ENCODE results near the gene SCFD1.
"Not testable (repeated sequence)": the region's sequence is repeated elsewhere in the genome, so short reads cannot be mapped to it uniquely, and the experiment has no call there.

Gene SCFD1

GRCh38 chr14:30621940-30622830 is at the start of gene SCFD1:
Gene SCFD1, plus strand, starts transcription at chr14:30622319. Its CDS starts 20 bp downstream, at chr14:30622339.
- DNase-seq: peak; percentile 90

- no peak for DNase-seq
Observed at GRCh38 chr14:30572771-30573170, 49.3 kb upstream of the SCFD1 start.

- DNase-seq: peak; percentile 60
Observed at GRCh38 chr14:30573226-30573814, 48.8 kb upstream of the SCFD1 start.

GRCh38 chr14:30573966-30574365 is 48.2 kb upstream of the SCFD1 start:
- DNase-seq: no peak

- DNase-seq: not testable (repeated sequence)
Observed at GRCh38 chr14:30574777-30575176, 47.3 kb upstream of the SCFD1 start.

- DNase-seq: not testable (repeated sequence)
Observed at GRCh38 chr14:30576333-30576732, 45.8 kb upstream of the SCFD1 start.

GRCh38 chr14:30580616-30581282 is 41.4 kb upstream of the SCFD1 start:
- peak; percentile 9 for DNase-seq

GRCh38 chr14:30581283-30581625 is 40.9 kb upstream of the SCFD1 start:
- no peak for DNase-seq

- no peak for DNase-seq
Observed at GRCh38 chr14:30582376-30582775, 39.7 kb upstream of the SCFD1 start.

GRCh38 chr14:30584058-30584630 is 38.0 kb upstream of the SCFD1 start:
- DNase-seq: peak; percentile 4

GRCh38 chr14:30585204-30585603 is 36.9 kb upstream of the SCFD1 start:
- DNase-seq: no peak

- DNase-seq: no peak
Observed at GRCh38 chr14:30587141-30587540, 35.0 kb upstream of the SCFD1 start.

- DNase-seq: no peak
Observed at GRCh38 chr14:30588873-30589272, 33.2 kb upstream of the SCFD1 start.

GRCh38 chr14:30596935-30597334 is 25.2 kb upstream of the SCFD1 start:
- no peak for DNase-seq

GRCh38 chr14:30597504-30597903 is 24.6 kb upstream of the SCFD1 start:
- DNase-seq: no peak

GRCh38 chr14:30600922-30601918 is 20.9 kb upstream of the SCFD1 start:
- no peak for DNase-seq

- peak; percentile 12 for DNase-seq
Observed at GRCh38 chr14:30603402-30603801, 18.7 kb upstream of the SCFD1 start.

GRCh38 chr14:30604696-30605095 is 17.4 kb upstream of the SCFD1 start:
- not testable (repeated sequence) for DNase-seq

- peak; percentile 46 for DNase-seq
Observed at GRCh38 chr14:30607156-30607780, 14.9 kb upstream of the SCFD1 start.

- peak; percentile 63 for DNase-seq
Observed at GRCh38 chr14:30608533-30609006, 13.5 kb upstream of the SCFD1 start.

GRCh38 chr14:30610787-30611343 is 11.3 kb upstream of the SCFD1 start:
- DNase-seq: peak; percentile 69
